Medulla oblongata (tissue), 1 donor: ENCODE results near the gene ZPBP2.

ENCODE experiments used
- DNase-seq: peaks from one replicate; pipeline ENCODE4 v3.0.0-alpha.2; 2015; ENCODE audit errors: extremely low spot score

Gene ZPBP2

DNA sequence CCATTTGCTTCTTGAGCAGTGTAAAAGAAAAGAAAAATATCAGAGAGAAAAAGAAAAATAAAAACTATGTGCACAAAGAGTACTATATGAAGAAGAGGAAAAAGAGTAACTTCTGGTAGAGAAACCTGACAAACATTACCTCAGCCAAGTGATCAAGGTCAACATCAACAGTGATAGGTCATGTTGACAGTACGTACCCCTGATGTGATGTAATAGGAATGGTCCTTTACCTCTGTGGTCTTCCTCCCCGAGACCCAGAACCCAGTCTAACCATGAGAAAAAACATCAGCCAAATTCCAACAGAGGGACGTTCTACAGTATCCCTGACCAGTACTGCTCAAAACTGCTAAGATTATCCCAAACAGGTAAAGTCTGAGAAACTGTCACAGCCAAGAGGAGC lies 46.0 kb downstream of the ZPBP2 start:
- no peak for DNase-seq

DNA sequence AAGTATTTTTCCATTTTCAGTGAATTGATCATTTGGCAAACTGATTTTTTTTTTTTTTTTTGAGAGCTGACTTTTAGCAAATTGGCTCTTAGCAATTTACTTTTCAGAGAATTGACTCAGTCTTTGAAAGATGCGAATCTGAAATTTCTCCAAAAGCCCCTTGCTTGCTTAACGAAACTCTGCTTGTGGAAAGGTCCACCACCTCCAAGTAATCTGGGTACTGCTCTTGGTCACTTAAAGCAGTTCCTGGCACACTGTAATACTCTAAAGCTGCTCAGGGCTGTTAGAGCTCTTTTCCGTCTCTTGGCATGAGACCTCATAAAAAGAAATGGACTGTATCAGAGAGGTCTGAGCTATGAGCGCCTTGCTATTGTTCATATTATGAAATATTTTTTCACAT lies 47.6 kb downstream of the ZPBP2 start:
- DNase-seq: no peak

DNA sequence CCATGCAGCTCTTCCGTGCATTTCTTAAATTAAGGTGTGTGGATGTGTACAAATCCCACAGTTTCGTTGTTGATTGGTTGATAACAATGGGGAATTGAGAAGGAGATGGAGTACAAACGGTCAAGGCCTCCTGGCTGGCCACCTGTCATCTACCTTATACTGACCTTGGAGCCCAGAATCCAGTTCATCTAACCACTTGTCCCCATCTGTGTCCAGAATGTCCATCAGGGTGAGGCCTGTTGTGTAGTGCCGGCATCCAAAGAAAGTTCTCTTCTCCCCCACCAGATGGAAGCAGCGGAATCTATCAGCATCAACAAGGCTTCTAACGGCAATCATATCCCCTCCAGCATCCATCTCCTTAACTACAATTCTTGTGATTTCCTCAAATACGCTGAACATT lies 48.9 kb downstream of the ZPBP2 start:
- DNase-seq: no peak

GRCh38 chr17:39919087-39919683 lies 51.2 kb downstream of the ZPBP2 start:
- DNase-seq: no peak

GRCh38 chr17:39920218-39921210 lies 52.5 kb downstream of the ZPBP2 start:
- no peak for DNase-seq

GRCh38 chr17:39921323-39921722 lies 53.3 kb downstream of the ZPBP2 start:
- DNase-seq: peak; percentile 72

DNA sequence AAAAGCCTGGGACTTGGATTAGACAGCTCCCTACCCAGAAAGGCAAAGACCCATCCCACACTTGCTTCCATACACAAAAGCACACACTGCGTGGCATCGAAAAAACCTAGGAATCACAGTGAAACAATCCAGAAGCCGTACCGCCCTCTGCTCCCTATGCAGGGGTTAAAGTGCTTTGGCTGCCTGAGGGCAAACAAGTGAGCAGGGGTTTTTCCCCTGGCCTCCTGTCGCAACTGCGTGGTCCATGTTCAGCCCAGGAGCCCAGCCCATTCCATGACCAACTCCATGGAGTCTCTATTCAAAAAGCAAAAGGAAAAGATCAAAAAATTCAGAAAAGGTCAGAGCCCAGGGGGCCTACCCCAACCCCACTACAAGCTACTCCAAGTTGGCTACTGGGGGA lies 54.0 kb downstream of the ZPBP2 start:
- no peak for DNase-seq

- DNase-seq: no peak
Measured at GRCh38 chr17:39923230-39923629, 55.2 kb downstream of the ZPBP2 start.

DNA sequence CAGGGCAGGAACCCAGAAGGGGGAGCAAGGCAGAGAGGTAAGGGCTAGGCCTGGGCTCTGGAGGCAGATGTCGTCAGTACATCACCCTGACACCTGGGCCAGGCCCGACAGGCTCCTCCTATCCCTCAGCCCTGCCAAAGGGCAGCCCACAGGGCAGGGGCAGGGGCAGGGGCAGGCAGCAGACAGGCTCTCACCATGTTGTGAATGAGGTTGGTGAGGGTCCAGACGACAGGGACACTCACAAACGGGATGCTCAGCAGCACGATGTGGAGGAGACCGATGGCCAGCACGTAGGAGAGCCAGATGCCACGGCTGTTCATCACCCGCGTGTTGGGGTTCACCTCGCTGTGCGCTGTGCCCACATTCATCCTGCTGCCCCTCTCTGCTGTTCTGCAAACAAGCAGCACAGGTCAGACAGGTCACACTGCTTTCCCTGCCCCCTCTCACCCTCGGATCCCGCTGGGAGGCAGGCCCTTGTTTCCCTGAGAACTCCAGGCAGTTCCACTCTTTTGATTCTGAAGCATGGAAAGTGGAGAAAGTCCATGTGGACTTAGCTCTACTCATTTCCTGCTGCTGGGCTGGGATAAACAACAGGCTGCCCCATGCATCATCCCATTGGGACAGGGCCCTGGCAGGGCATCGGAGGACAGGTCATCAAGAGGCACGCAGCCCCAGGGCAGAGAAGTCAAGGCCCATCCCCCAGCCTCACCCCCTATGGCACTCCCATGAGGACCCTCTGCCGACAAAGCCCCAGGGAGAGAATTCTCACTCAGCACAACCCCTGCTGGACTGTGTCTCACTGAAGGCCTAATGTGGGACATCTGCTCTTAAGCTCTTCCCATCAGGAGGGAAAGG lies 56.1 kb downstream of the ZPBP2 start:
- DNase-seq: no peak

GRCh38 chr17:39924691-39925055 lies 56.7 kb downstream of the ZPBP2 start:
- DNase-seq: no peak

GRCh38 chr17:39925282-39926134 lies 57.5 kb downstream of the ZPBP2 start:
- no peak for DNase-seq

- no peak for DNase-seq
Measured at GRCh38 chr17:39926135-39926587, 58.2 kb downstream of the ZPBP2 start.

DNA sequence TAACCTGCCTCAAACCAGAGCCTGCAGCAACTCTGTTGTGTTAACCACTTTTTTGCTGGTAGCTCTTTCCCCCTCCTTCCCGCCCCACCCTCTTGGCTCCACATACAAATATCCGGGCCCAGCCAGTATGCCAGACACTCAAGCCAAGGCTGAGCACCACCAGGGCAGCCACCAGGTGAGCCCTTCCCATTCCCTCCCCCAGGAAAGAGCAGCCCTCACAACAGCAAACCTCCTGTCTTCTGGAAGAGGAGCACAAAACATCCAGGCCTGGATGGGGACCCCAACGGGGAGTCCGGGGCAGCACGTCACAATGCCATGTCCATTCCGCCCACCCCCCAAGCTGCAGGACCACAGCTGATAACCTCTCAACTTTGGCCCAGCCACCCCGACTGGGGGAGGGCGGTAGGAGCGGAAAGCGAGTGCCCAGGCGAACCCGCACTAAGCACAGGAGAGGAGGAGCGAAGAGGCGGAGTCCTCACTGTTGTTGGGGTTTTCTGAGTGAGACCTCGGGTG lies 58.6 kb downstream of the ZPBP2 start:
- DNase-seq: no peak
